Stomach (tissue), 9 donors: ENCODE results near the gene MPI. TPM values are rescaled to one million over a fixed set of nuclear protein-coding genes. Genes with fewer than 3 reads are reported as not detected.

ENCODE experiments used
- DNase-seq, 2 donors: peaks; one replicate each; pipeline versions ENCODE4 v3.0.0 to v3.0.0-alpha.2; 2013 to 2019
- H3K27ac ChIP-seq, 5 donors: fragments of 200-600 bp in 4 of 5; sonication (generic) in 4 of 5; one replicate each; pipeline ENCODE4 v1.5.1; 2013 to 2019; ENCODE audit warnings: mild to moderate bottlenecking in 1 of 5, moderate library complexity in 1 of 5
- H3K27me3 ChIP-seq, 3 donors: fragments of 200-600 bp; sonication (generic); one replicate each; pipeline ENCODE4 v1.5.1; 2017 to 2019; ENCODE audit warnings: mixed run types in 1 of 3
- H3K36me3 ChIP-seq, 4 donors: fragments of 200-600 bp; sonication (generic); 1 replicate in 3 of 4; 2 replicates in 1 of 4; pipeline ENCODE4 v1.5.1; 2016 to 2019
- H3K4me1 ChIP-seq, 4 donors: fragments of 200-600 bp; sonication (generic); one replicate each; pipeline ENCODE4 v1.5.1; 2016 to 2019
- H3K4me3 ChIP-seq, 4 donors: fragments of 200-600 bp; sonication (generic) in 3 of 4; one replicate each; pipeline ENCODE4 v1.5.1; 2016 to 2019; ENCODE audit warnings: mild to moderate bottlenecking in 1 of 4
- H3K9me3 ChIP-seq, 4 donors: fragments of 200-600 bp; sonication (generic); one replicate each; pipeline ENCODE4 v1.5.1; 2016 to 2019
- EP300 ChIP-seq: sonication (generic); formaldehyde crosslinking; IDR thresholded peaks from one replicate; pipeline ENCODE4 v1.6.1; 2017; ENCODE audit warnings: antibody characterized with exemption
- POLR2A ChIP-seq, 4 donors: fragments of 450-650 bp; IDR thresholded peaks; one replicate each; pipeline ENCODE4 v1.6.1; 2016; ENCODE audit warnings: antibody characterized with exemption in 4 of 4, control low read depth in 2 of 4, mild to moderate bottlenecking in 1 of 4, moderate library complexity in 1 of 4
- POLR2AphosphoS5 ChIP-seq, 3 donors: sonication (generic); formaldehyde crosslinking; IDR thresholded peaks; one replicate each; pipeline ENCODE4 v1.6.1; 2016; ENCODE audit warnings: antibody characterized with exemption in 3 of 3
- WGBS, 5 donors: extraction: QIAGEN DNeasy Blood & Tissue Kit in 3 of 5; methylation state at CpG; one replicate each; pipeline versions ENCODE4 v1.1.5 to v1.1.7; 2013 to 2018; 5-methylcytosine and 5-hydroxymethylcytosine counted together
- intact Hi-C: fragments of 100-400 bp; cut with DNase I; formaldehyde crosslinking; loops from one replicate; pipeline ENCODE4 v1.15.1; 2023; ENCODE audit warnings: low total_unique reads
- polyA plus RNA-seq, 3 donors: library from polyadenylated mRNA; stranded (reverse); fragments of 200-250 nt; gene quantifications; one replicate each; pipeline ENCODE4 v1.2.3, GENCODE V29; 2013
- total RNA-seq, 5 donors: library from RNA; depleted of rRNA; stranded (reverse); fragments of >200 nt; gene quantifications; one replicate each; pipeline versions ENCODE4 v1.1.0 to v1.2.3, GENCODE V29; 2014 to 2016
- TF ChIP-seq, protein P1 (sequence below), 7 experiments: fragments of 450-650 bp in 4 of 7; fragments of 200-600 bp in 3 of 7; sonication (generic) in 3 of 7; IDR thresholded peaks; one replicate each; pipeline ENCODE4 v1.5.1; 2016 to 2019; ENCODE audit warnings: antibody characterized with exemption in 7 of 7, control low read depth in 2 of 7, mild to moderate bottlenecking in 1 of 7
- donor health status: healthy with polysubstance abuse.
- donor health status: Bipolar disorder and iron deficiency.
- donor health status: healthy.

The MPI gene
- total and polyA plus RNA-seq, 8 donors, result 17.0 to 35.7 (median 20.4) TPM

DNA sequence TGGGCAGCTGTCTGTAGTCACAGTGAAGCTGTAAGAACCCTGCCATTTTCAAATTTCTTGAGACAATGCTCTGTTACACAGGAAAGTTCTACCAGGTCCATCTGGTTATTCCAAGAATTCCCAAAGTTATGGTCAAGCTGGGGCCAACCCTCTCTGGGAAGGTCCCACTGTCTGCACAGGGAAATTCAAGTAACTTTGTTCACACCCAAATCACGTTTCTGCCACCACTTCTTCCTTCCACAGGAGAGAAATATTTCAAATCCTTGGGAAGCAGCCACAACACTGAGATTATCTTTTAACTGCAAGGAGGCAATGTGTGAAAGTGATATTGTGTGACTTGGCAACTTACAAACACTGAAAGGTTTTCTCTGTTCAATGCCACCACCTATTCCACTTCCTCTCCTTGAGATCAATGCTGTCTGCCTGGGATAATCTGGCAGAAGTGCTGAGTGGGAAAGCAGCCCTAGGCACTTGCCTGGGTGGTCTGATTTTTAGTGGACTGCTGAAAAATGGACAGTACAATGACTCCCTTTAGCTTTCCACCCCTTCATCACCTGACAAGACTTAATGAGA is 22.3 kb upstream of the MPI start:
- Histone ChIP-seq H3K4me3 (no peak overlapping the region), H3K27me3 (no peaks in the 10 kb centered on the region), H3K27ac (peak overlapping the region; percentile 68 to 95 (median 94)), H3K4me1 (peaks cover 75 to 96% (median 83%) of the 10 kb centered on the region in 4 donors), H3K36me3 (peaks cover 0 to 13% (median 5%) of the 10 kb centered on the region in 4 donors), H3K9me3 (no peaks in the 10 kb centered on the region)
- TF ChIP-seq EP300 (no peak), POLR2A (IDR thresholded peaks at IDR 0.05) (no peak), POLR2AphosphoS5 (IDR thresholded peaks at IDR 0.05) (no peak)
- TF ChIP-seq, protein P1, sequence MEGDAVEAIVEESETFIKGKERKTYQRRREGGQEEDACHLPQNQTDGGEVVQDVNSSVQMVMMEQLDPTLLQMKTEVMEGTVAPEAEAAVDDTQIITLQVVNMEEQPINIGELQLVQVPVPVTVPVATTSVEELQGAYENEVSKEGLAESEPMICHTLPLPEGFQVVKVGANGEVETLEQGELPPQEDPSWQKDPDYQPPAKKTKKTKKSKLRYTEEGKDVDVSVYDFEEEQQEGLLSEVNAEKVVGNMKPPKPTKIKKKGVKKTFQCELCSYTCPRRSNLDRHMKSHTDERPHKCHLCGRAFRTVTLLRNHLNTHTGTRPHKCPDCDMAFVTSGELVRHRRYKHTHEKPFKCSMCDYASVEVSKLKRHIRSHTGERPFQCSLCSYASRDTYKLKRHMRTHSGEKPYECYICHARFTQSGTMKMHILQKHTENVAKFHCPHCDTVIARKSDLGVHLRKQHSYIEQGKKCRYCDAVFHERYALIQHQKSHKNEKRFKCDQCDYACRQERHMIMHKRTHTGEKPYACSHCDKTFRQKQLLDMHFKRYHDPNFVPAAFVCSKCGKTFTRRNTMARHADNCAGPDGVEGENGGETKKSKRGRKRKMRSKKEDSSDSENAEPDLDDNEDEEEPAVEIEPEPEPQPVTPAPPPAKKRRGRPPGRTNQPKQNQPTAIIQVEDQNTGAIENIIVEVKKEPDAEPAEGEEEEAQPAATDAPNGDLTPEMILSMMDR (IDR thresholded peaks at IDR 0.05), result no peak
- whole genome bisulfite sequencing, 5 donors, result 21 to 29% (median 24%) methylated on average over 1 of the region's 1 CpG
- intact Hi-C loops, result no loop called here
- DNase-seq, result no peak

DNA sequence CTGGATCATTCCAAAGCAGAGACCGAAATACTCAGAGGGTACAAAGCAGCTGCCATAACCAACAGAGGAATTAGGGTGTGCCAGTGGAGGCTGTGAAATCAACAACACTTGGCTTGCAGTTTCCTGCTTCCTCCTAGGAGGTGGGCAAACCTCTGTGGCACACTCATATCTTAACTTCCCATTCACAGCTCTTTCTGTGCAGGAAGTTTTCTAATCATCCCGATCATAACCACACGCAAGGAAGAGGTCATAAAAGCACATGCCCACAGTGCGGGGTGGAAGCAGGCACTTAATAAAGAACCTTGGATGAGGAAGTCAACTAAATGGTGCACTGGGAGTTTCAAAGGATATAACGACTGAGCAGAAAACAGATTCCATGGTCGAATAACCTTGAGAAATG is 21.8 kb upstream of the MPI start:
- H3K4me3 ChIP-seq, result no peak overlapping the region
- intact Hi-C loops, result no loop called here
- peaks cover 0 to 13% (median 5%) of the 10 kb centered on the region in 4 donors for H3K36me3 ChIP-seq
- H3K4me1 ChIP-seq, result peaks cover 76 to 96% (median 85%) of the 10 kb centered on the region in 4 donors
- peak overlapping the region; percentile 68 to 95 (median 94) for H3K27ac ChIP-seq
- no peaks in the 10 kb centered on the region for H3K27me3 ChIP-seq
- TF ChIP-seq POLR2AphosphoS5 (IDR thresholded peaks at IDR 0.05) (peak in 2 of 3 donors; percentile 78 to 87), EP300 (no peak)
- peak; percentile 52 to 57 for DNase-seq
- no peaks in the 10 kb centered on the region for H3K9me3 ChIP-seq
- 25 to 40% (median 34%) methylated on average over 6 of the region's 6 CpGs for WGBS, 5 donors

DNA sequence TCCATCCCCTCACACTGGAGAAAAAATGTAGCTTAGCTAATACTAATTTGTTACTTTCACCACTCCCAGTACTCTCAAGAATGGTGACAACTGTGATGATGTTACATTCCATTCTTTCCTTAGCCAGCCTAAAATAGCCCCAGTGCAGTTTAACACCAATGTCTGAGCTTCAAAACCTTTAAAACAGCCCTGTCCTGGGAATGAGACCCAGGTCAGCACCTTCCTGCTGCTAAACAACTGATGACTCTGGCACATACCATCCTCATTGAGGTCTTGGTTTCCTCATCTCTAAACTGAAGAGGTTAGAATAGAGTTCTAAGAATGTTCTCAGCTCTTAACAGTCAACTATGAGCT is 20.5 kb upstream of the MPI start:
- intact Hi-C loops, result no loop called here
- Histone ChIP-seq H3K9me3 (no peaks in the 10 kb centered on the region), H3K27ac (peak overlapping the region; percentile 59 to 95 (median 94)), H3K36me3 (peaks cover 0 to 10% (median under 1%) of the 10 kb centered on the region in 4 donors), H3K4me3 (peak overlapping the region in 1 of 4 donors; percentile 63), H3K4me1 (peaks cover 73 to 90% (median 85%) of the 10 kb centered on the region in 4 donors), H3K27me3 (no peaks in the 10 kb centered on the region)
- TF ChIP-seq EP300 (no peak), POLR2AphosphoS5 (IDR thresholded peaks at IDR 0.05) (no peak), POLR2A (IDR thresholded peaks at IDR 0.05) (no peak)
- TF ChIP-seq, protein P1 (IDR thresholded peaks at IDR 0.05), result no peak
- no peak for DNase-seq

DNA sequence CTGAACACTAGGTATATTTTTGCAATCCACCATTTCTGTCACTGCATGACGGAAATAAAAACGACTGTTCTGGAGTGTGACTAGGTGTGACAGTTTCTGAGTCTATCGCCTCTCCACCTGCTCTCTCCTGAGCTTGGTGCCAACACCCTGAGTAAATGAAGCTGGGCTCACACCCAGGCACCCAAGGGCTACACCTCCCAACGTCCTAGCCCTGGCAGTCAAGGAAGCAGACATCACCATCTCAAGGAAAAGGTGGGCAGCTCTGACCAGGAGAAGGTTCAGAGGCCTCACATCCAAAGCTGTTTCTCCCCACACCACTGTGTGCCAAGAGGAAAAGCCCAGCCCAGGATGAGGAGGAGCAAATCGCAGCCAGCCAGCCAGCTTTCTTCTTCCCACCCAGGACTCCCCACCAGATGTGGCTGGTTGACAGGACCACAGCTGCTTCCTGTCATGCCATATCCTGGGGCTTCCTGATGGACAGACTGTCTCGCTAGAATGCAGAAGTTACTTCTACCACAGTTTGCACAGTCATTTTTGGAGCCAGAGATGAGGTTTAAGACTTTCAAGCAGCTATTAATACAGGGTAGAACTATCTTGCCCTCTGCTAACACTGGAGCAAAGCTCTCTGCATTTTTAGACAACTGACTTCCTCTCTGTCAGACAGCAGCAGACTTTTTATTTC is 20.0 kb upstream of the MPI start:
- intact Hi-C loops, result no loop called here
- H3K9me3 ChIP-seq, result no peaks in the 10 kb centered on the region
- H3K4me3 ChIP-seq, result peak overlapping the region in 1 of 4 donors; percentile 63
- peaks cover 0 to 8% (median 0%) of the 10 kb centered on the region in 4 donors for H3K36me3 ChIP-seq
- no peaks in the 10 kb centered on the region for H3K27me3 ChIP-seq
- H3K4me1 ChIP-seq, result peaks cover 70 to 85% (median 82%) of the 10 kb centered on the region in 4 donors
- DNase-seq, result peak; percentile 62 to 71
- H3K27ac ChIP-seq, result peak overlapping the region; percentile 47 to 95 (median 94)
- TF ChIP-seq POLR2AphosphoS5 (IDR thresholded peaks at IDR 0.05) (peak in 2 of 3 donors; percentile 56 to 58), POLR2A (IDR thresholded peaks at IDR 0.05) (no peak), EP300 (no peak)
- TF ChIP-seq, protein P1 (IDR thresholded peaks at IDR 0.05), result no peak
- 15 to 23% (median 16%) methylated on average over 6 of the region's 6 CpGs for WGBS, 5 donors
